Smooth muscle cell (in vitro differentiated cells): ENCODE results near the gene GNE. TPM values are rescaled to one million over a fixed set of nuclear protein-coding genes. Genes with fewer than 3 reads are reported as not detected.
A peak's percentile ranks its signal among the peaks of the same experiment; 100 is the strongest.

ENCODE experiments used
- DNase-seq: peaks from one replicate; lab custom pipeline; 2025; ENCODE audit not compliant: unreplicated experiment; lab: John Stamatoyannopoulos, UW
- H2AFZ ChIP-seq: fragments of 200-600 bp; sonication (generic); 2 replicates; pipeline ENCODE4 v1.6.0; 2016; ENCODE audit warnings: antibody characterized with exemption, low read depth, mild to moderate bottlenecking
- H3F3A ChIP-seq: fragments of 200-600 bp; sonication (generic); 2 replicates; pipeline ENCODE4 v1.6.0; 2017; ENCODE audit warnings: antibody characterized with exemption, low read depth
- H3K27ac ChIP-seq: fragments of 200-600 bp; sonication (generic); 2 replicates; pipeline ENCODE4 v1.5.1; 2016; ENCODE audit warnings: low read depth, mild to moderate bottlenecking
- H3K27me3 ChIP-seq: fragments of 200-600 bp; sonication (generic); 2 replicates; pipeline ENCODE4 v1.6.1; 2016; ENCODE audit warnings: low read depth, mild to moderate bottlenecking
- H3K36me3 ChIP-seq: fragments of 200-600 bp; sonication (generic); 2 replicates; pipeline ENCODE4 v1.5.1; 2016; ENCODE audit warnings: low read depth
- H3K4me1 ChIP-seq: fragments of 200-600 bp; sonication (generic); 2 replicates; pipeline ENCODE4 v1.5.1; 2016; ENCODE audit warnings: low read depth
- H3K4me2 ChIP-seq: fragments of 200-600 bp; sonication (generic); 2 replicates; pipeline ENCODE4 v1.6.0; 2016; ENCODE audit warnings: mild to moderate bottlenecking
- H3K4me3 ChIP-seq: fragments of 200-600 bp; sonication (generic); 2 replicates; pipeline ENCODE4 v1.5.1; 2016; ENCODE audit warnings: mild to moderate bottlenecking
- H3K79me2 ChIP-seq: fragments of 200-600 bp; sonication (generic); 2 replicates; pipeline ENCODE4 v1.6.0; 2016; ENCODE audit warnings: low read depth, mild to moderate bottlenecking
- H3K9ac ChIP-seq: fragments of 200-600 bp; sonication (generic); 2 replicates; pipeline ENCODE4 v1.6.0; 2016; ENCODE audit warnings: low read depth
- H3K9me3 ChIP-seq: fragments of 200-600 bp; sonication (generic); replicated peaks from 2 replicates; pipeline ENCODE4 v1.5.1; 2016; ENCODE audit warnings: low read depth
- H4K20me1 ChIP-seq: fragments of 200-600 bp; sonication (generic); 2 replicates; pipeline ENCODE4 v1.6.0; 2016; ENCODE audit warnings: low read depth
- WGBS: methylation state at CpG from one replicate; pipeline ENCODE4 v1.1.7; 2016; ENCODE audit warnings: low lambda C conversion rate; 5-methylcytosine and 5-hydroxymethylcytosine counted together
- polyA plus RNA-seq: library from polyadenylated mRNA; unstranded; fragments of >200 nt; fragmentation: Nextera tagmentation; extraction: Ambion mirVana; gene quantifications from 2 replicates; pipeline ENCODE4 v1.2.1, GENCODE V29; 2016
- small RNA-seq: library from RNA; depleted of rRNA; stranded (forward); fragments of <200 nt; gene quantifications from one replicate; pipeline ENCODE3, GENCODE V24; 2014
- total RNA-seq: library from RNA; depleted of rRNA; stranded (reverse); fragments of >200 nt; gene quantifications from 2 replicates; pipeline ENCODE4 v1.2.3, GENCODE V29; 2014
- TF ChIP-seq, protein P1 (sequence below): fragments of 200-600 bp; sonication (generic); IDR thresholded peaks from 2 replicates; pipeline ENCODE4 v1.5.1; 2017; ENCODE audit warnings: borderline replicate concordance, mild to moderate bottlenecking, antibody characterized with exemption; ENCODE audit not compliant: insufficient read depth, poor library complexity, severe bottlenecking

Gene GNE
- total and polyA plus RNA-seq, 2 experiments from 2014 or later: 7.0 to 20.8 TPM

DNA sequence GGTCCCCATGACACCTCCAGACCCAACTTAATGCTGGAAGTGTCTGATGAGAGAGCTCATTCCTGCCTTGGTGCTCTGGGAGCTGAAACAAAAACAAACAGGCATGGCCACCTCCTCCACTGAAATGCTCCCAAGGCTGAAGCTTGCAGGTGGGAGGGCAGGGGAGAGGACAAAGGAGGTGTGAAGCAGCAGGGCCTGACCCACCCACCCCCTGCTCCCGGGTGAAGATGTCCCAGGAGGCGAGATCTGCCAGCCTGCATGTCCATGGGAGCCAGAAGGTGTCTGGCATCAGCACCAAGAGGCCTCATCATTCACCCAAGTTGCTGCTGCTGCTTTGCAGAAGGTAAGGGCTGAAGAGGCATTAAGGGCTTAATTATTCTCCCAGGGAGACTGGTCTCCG, 93.3 kb downstream of the GNE start:
- Histone ChIP-seq H3F3A (peaks cover 18% of the 10 kb centered on the region), H3K27me3 (no peaks in the 10 kb centered on the region), H3K36me3 (no peaks in the 10 kb centered on the region), H4K20me1 (no peaks in the 10 kb centered on the region), H3K79me2 (no peaks in the 10 kb centered on the region), H3K4me2 (no peak overlapping the region), H3K9ac (no peak overlapping the region), H3K27ac (peak overlapping the region; percentile 86), H3K4me3 (no peak overlapping the region), H2AFZ (no peak overlapping the region), H3K9me3 (no peaks in the 10 kb centered on the region), H3K4me1 (peaks cover 27% of the 10 kb centered on the region)
- DNase-seq: no peak
- TF ChIP-seq, protein P1, sequence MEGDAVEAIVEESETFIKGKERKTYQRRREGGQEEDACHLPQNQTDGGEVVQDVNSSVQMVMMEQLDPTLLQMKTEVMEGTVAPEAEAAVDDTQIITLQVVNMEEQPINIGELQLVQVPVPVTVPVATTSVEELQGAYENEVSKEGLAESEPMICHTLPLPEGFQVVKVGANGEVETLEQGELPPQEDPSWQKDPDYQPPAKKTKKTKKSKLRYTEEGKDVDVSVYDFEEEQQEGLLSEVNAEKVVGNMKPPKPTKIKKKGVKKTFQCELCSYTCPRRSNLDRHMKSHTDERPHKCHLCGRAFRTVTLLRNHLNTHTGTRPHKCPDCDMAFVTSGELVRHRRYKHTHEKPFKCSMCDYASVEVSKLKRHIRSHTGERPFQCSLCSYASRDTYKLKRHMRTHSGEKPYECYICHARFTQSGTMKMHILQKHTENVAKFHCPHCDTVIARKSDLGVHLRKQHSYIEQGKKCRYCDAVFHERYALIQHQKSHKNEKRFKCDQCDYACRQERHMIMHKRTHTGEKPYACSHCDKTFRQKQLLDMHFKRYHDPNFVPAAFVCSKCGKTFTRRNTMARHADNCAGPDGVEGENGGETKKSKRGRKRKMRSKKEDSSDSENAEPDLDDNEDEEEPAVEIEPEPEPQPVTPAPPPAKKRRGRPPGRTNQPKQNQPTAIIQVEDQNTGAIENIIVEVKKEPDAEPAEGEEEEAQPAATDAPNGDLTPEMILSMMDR: no peak
- 61% methylated on average over 3 of the region's 3 CpGs for WGBS

Small RNA genes lying within 50 kb of the gene (small RNA-seq; reads per million reads assigned to genes)
- not detected for gene RNU4-53P

Other genes starting within 250 kb of the GNE start
- gene RECK, start 221.5 kb downstream of the GNE start, total RNA-seq: 42.9 and 46.5 TPM in 2 replicates
- 36.5 and 50.0 TPM in 2 replicates for gene RECK, start 221.5 kb downstream of the GNE start, polyA plus RNA-seq
- gene GLIPR2, start 121.7 kb downstream of the GNE start, total RNA-seq: 30.7 and 35.8 TPM in 2 replicates
- gene GLIPR2, start 121.7 kb downstream of the GNE start, polyA plus RNA-seq: 91.1 and 121 TPM in 2 replicates
- 0.31 TPM in 1 of 2 replicates, not detected in the other for gene CCIN, start 89.1 kb downstream of the GNE start, total RNA-seq
- gene CCIN, start 89.1 kb downstream of the GNE start, polyA plus RNA-seq: 0.14 and 1.3 TPM in 2 replicates
- gene CLTA, start 67.5 kb downstream of the GNE start, total RNA-seq: 226 and 246 TPM in 2 replicates
- 206 and 239 TPM in 2 replicates for gene CLTA, start 67.5 kb downstream of the GNE start, polyA plus RNA-seq
- gene RNF38, start 141.8 kb upstream of the GNE start, total RNA-seq: 25.3 and 27.5 TPM in 2 replicates
- 10.1 and 11.3 TPM in 2 replicates for gene RNF38, start 141.8 kb upstream of the GNE start, polyA plus RNA-seq